DND-41 (cell line): Measurements from ENCODE around the gene UVRAG.

Source experiments
- ATAC-seq: fragments of 200-7000 bp; cut with Tn5 transposase; 3 replicates; pipeline ENCODE4 v1.9.1; 2021; ENCODE audit warnings: low read depth; ENCODE audit not compliant: insufficient read depth
- DNase-seq: peaks from one replicate; pipeline ENCODE4 v3.0.0-alpha.2; 2020
- H2AFZ ChIP-seq: 2 replicates; pipeline ENCODE4 v1.6.0; 2012; ENCODE audit warnings: low read depth, low read length
- H3K27ac ChIP-seq: 2 replicates; pipeline ENCODE4 v1.5.1; 2012; ENCODE audit warnings: low read length, inconsistent platforms
- H3K27me3 ChIP-seq: fragments of 200-600 bp; sonication (generic); 2 replicates; pipeline ENCODE4 v1.6.0; 2012; ENCODE audit warnings: low read length, mild to moderate bottlenecking, inconsistent platforms; ENCODE audit not compliant: insufficient read depth, poor library complexity
- H3K36me3 ChIP-seq: 2 replicates; pipeline ENCODE4 v1.5.1; 2012; ENCODE audit warnings: low read length, inconsistent platforms; ENCODE audit not compliant: insufficient read depth
- H3K4me1 ChIP-seq: 2 replicates; pipeline ENCODE4 v1.5.1; 2012; ENCODE audit warnings: mild to moderate bottlenecking, low read length; ENCODE audit not compliant: insufficient read depth
- H3K4me2 ChIP-seq: 2 replicates; pipeline ENCODE4 v1.6.0; 2012; ENCODE audit warnings: mild to moderate bottlenecking, moderate library complexity, low read length, inconsistent platforms; ENCODE audit not compliant: insufficient read depth
- H3K4me3 ChIP-seq, 2 experiments: fragments of 200-600 bp in 1 of 2; shearing (Covaris generic) in 1 of 2; 2 replicates each; pipeline ENCODE4 v1.5.1; 2012 to 2016; ENCODE audit warnings: inconsistent platforms in 2 of 2, low read length in 2 of 2, mild to moderate bottlenecking in 2 of 2, low read depth in 1 of 2, moderate library complexity in 1 of 2
- H3K79me2 ChIP-seq: 2 replicates; pipeline ENCODE4 v1.6.0; 2012; ENCODE audit warnings: low read length, inconsistent platforms; ENCODE audit not compliant: insufficient read depth
- H3K9ac ChIP-seq: 2 replicates; pipeline ENCODE4 v1.6.0; 2012; ENCODE audit warnings: low read depth, mild to moderate bottlenecking, inconsistent platforms, low read length, moderate library complexity
- H3K9me3 ChIP-seq: 2 replicates; pipeline ENCODE4 v1.5.1; 2012; ENCODE audit warnings: low read length, moderate library complexity, mild to moderate bottlenecking, inconsistent platforms; ENCODE audit not compliant: insufficient read depth, severe bottlenecking
- H4K20me1 ChIP-seq: 2 replicates; pipeline ENCODE4 v1.6.0; 2012; ENCODE audit warnings: low read length; ENCODE audit not compliant: insufficient read depth
- CTCF ChIP-seq: IDR thresholded peaks from 2 replicates; pipeline ENCODE4 v1.5.1; 2012; ENCODE audit warnings: borderline replicate concordance, low read length, moderate library complexity, mild to moderate bottlenecking; ENCODE audit not compliant: poor library complexity, severe bottlenecking; ENCODE audit errors: extremely low read depth
- EZH2 ChIP-seq: IDR thresholded peaks from 3 replicates; pipeline ENCODE4 v1.6.1; 2012; ENCODE audit warnings: borderline replicate concordance, low read depth, mild to moderate bottlenecking, moderate library complexity, low read length, inconsistent platforms; ENCODE audit not compliant: severe bottlenecking

The UVRAG gene

GRCh38 chr11:76163289-76163880 is 348.4 kb downstream of the UVRAG start:
- no peak overlapping the region for H3K9ac ChIP-seq
- ATAC-seq (no peak), DNase-seq (no peak)
- H3K27ac ChIP-seq = no peak overlapping the region
- H3K27me3 ChIP-seq = peaks cover 5% of the 10 kb centered on the region
- no peaks in the 10 kb centered on the region for H3K79me2 ChIP-seq
- TF ChIP-seq CTCF (no peak), EZH2 (no peak)
- H3K9me3 ChIP-seq = no peaks in the 10 kb centered on the region
- H3K4me1 ChIP-seq = no peaks in the 10 kb centered on the region
- H3K36me3 ChIP-seq = no peaks in the 10 kb centered on the region
- H4K20me1 ChIP-seq = no peaks in the 10 kb centered on the region; the same call in 1 of the 2 replicates
- no peak overlapping the region for H2AFZ ChIP-seq
- no peak overlapping the region for H3K4me2 ChIP-seq
- H3K4me3 ChIP-seq = no peak overlapping the region

- H3K27ac ChIP-seq = no peak overlapping the region
- DNase-seq (no peak), ATAC-seq (no peak)
- H3K9ac ChIP-seq = no peak overlapping the region
- H3K79me2 ChIP-seq = no peaks in the 10 kb centered on the region
- H3K4me2 ChIP-seq = no peak overlapping the region
- no peaks in the 10 kb centered on the region for H3K4me1 ChIP-seq
- no peaks in the 10 kb centered on the region; the same call in 1 of the 2 replicates for H4K20me1 ChIP-seq
- H3K4me3 ChIP-seq = no peak overlapping the region
- TF ChIP-seq CTCF = no peak
- no peak for TF ChIP-seq EZH2
- H3K9me3 ChIP-seq = no peaks in the 10 kb centered on the region
- H3K27me3 ChIP-seq = peaks cover 5% of the 10 kb centered on the region
- no peaks in the 10 kb centered on the region for H3K36me3 ChIP-seq
- H2AFZ ChIP-seq = no peak overlapping the region
Measured at GRCh38 chr11:76164081-76164480, 349.1 kb downstream of the UVRAG start.

- no peaks in the 10 kb centered on the region for H3K4me1 ChIP-seq
- peaks cover 5% of the 10 kb centered on the region for H3K27me3 ChIP-seq
- H3K27ac ChIP-seq = no peak overlapping the region
- H3K36me3 ChIP-seq = no peaks in the 10 kb centered on the region
- no peak overlapping the region for H3K4me3 ChIP-seq
- H2AFZ ChIP-seq = no peak overlapping the region
- DNase-seq (no peak), ATAC-seq (no peak)
- H3K4me2 ChIP-seq = no peak overlapping the region
- H4K20me1 ChIP-seq = peaks cover 4% of the 10 kb centered on the region; the same call in 1 of the 2 replicates
- H3K79me2 ChIP-seq = no peaks in the 10 kb centered on the region
- no peak for TF ChIP-seq EZH2
- TF ChIP-seq CTCF = no peak
- H3K9ac ChIP-seq = no peak overlapping the region
- no peaks in the 10 kb centered on the region for H3K9me3 ChIP-seq
Measured at GRCh38 chr11:76164861-76165751, 350.1 kb downstream of the UVRAG start.
